H9 (cell line): ENCODE measurements around the gene ZMIZ1. TPM values are rescaled to one million over a fixed set of nuclear protein-coding genes. Genes with fewer than 3 reads are reported as not detected.

ENCODE experiments used
- DNase-seq: peaks from one replicate; pipeline ENCODE4 v3.0.0-alpha.2; 2017
- H2AFZ ChIP-seq: one replicate; pipeline ENCODE4 v1.6.1; 2013; ENCODE audit warnings: mild to moderate bottlenecking, low read length, control low read depth, moderate library complexity
- H2AK5ac ChIP-seq: 2 replicates; pipeline ENCODE4 v1.6.1; 2013; ENCODE audit warnings: low read length, control low read depth, mixed read lengths; ENCODE audit not compliant: insufficient read length
- H2BK120ac ChIP-seq: one replicate; pipeline ENCODE4 v1.6.1; 2013; ENCODE audit warnings: low read depth, mild to moderate bottlenecking, low read length, control low read depth, inconsistent platforms; ENCODE audit not compliant: poor library complexity, severe bottlenecking
- H2BK12ac ChIP-seq: 2 replicates; pipeline ENCODE4 v1.6.1; 2013; ENCODE audit warnings: low read length, control low read depth, mixed read lengths, low read depth; ENCODE audit not compliant: insufficient read length
- H2BK15ac ChIP-seq: 2 replicates; pipeline ENCODE4 v1.6.1; 2013; ENCODE audit warnings: low read depth, low read length, control low read depth
- H2BK20ac ChIP-seq: one replicate; pipeline ENCODE4 v1.6.1; 2013; ENCODE audit warnings: low read depth, mild to moderate bottlenecking, low read length, control low read depth, inconsistent platforms; ENCODE audit not compliant: poor library complexity, severe bottlenecking
- H2BK5ac ChIP-seq: 2 replicates; pipeline ENCODE4 v1.6.1; 2013; ENCODE audit warnings: low read length, control low read depth, mixed read lengths; ENCODE audit not compliant: insufficient read length
- H3K14ac ChIP-seq: 2 replicates; pipeline ENCODE4 v1.6.1; 2013; ENCODE audit warnings: low read length, control low read depth; ENCODE audit not compliant: insufficient read depth
- H3K18ac ChIP-seq: 2 replicates; pipeline ENCODE4 v1.6.1; 2013; ENCODE audit warnings: low read depth, mild to moderate bottlenecking, mixed read lengths, low read length, control low read depth; ENCODE audit not compliant: insufficient read length
- H3K23ac ChIP-seq: 2 replicates; pipeline ENCODE4 v1.6.1; 2013; ENCODE audit warnings: low read length, control low read depth, mixed read lengths, low read depth; ENCODE audit not compliant: insufficient read length
- H3K23me2 ChIP-seq: 2 replicates; pipeline ENCODE4 v1.6.1; 2013; ENCODE audit warnings: low read depth, mild to moderate bottlenecking, mixed read lengths, low read length, control low read depth; ENCODE audit not compliant: insufficient read length, poor library complexity, severe bottlenecking
- H3K27ac ChIP-seq: 2 replicates; pipeline ENCODE4 v1.5.1; 2013; ENCODE audit warnings: low read length, control low read depth, mixed read lengths, low read depth; ENCODE audit not compliant: insufficient read length
- H3K27me3 ChIP-seq: 2 replicates; pipeline ENCODE4 v1.6.1; 2013; ENCODE audit warnings: low read length, control low read depth, inconsistent platforms; ENCODE audit not compliant: insufficient read depth
- H3K4ac ChIP-seq: 2 replicates; pipeline ENCODE4 v1.6.1; 2013; ENCODE audit warnings: low read depth, mild to moderate bottlenecking, control low read depth, inconsistent platforms, low read length, moderate library complexity
- H3K4me1 ChIP-seq: 2 replicates; pipeline ENCODE4 v1.6.1; 2013; ENCODE audit warnings: low read length, control low read depth, inconsistent platforms; ENCODE audit not compliant: insufficient read depth
- H3K4me2 ChIP-seq: 2 replicates; pipeline ENCODE4 v1.6.1; 2013; ENCODE audit warnings: low read length, control low read depth, mixed read lengths; ENCODE audit not compliant: insufficient read length, insufficient read depth
- H3K56ac ChIP-seq: 2 replicates; pipeline ENCODE4 v1.6.1; 2013; ENCODE audit warnings: low read depth, mild to moderate bottlenecking, mixed read lengths, low read length, control low read depth; ENCODE audit not compliant: insufficient read length
- H3K79me1 ChIP-seq: 2 replicates; pipeline ENCODE4 v1.6.1; 2013; ENCODE audit warnings: low read depth, mild to moderate bottlenecking, moderate library complexity, low read length, control low read depth, inconsistent platforms; ENCODE audit not compliant: insufficient read depth, poor library complexity, severe bottlenecking
- H3K79me2 ChIP-seq: 2 replicates; pipeline ENCODE4 v1.6.1; 2013; ENCODE audit warnings: low read length, control low read depth, inconsistent platforms; ENCODE audit not compliant: insufficient read depth
- H3K9ac ChIP-seq: 2 replicates; pipeline ENCODE4 v1.6.1; 2013; ENCODE audit warnings: low read length, control low read depth, mixed read lengths; ENCODE audit not compliant: insufficient read length; ENCODE audit errors: extremely low read depth
- H3K9me3 ChIP-seq: one replicate; pipeline ENCODE4 v1.6.1; 2013; ENCODE audit warnings: low read depth, low read length, inconsistent platforms; ENCODE audit not compliant: control insufficient read depth
- H3T11ph ChIP-seq: one replicate; pipeline ENCODE4 v1.6.1; 2013; ENCODE audit warnings: mild to moderate bottlenecking, low read length, control low read depth, inconsistent platforms
- H4K20me1 ChIP-seq: one replicate; pipeline ENCODE4 v1.6.1; 2013; ENCODE audit not compliant: control insufficient read depth, insufficient read length, insufficient read depth
- H4K5ac ChIP-seq: 2 replicates; pipeline ENCODE4 v1.6.1; 2013; ENCODE audit warnings: low read depth, mild to moderate bottlenecking, mixed read lengths, low read length, control low read depth; ENCODE audit not compliant: insufficient read length
- H4K8ac ChIP-seq: replicated peaks from 2 replicates; pipeline ENCODE4 v1.6.1; 2013; ENCODE audit warnings: low read length, control low read depth, mixed read lengths, low read depth; ENCODE audit not compliant: insufficient read length
- H4K91ac ChIP-seq: 2 replicates; pipeline ENCODE4 v1.6.1; 2013; ENCODE audit warnings: low read depth, mild to moderate bottlenecking, moderate library complexity, mixed read lengths, low read length, control low read depth; ENCODE audit not compliant: insufficient read length
- H3K27ac Mint-ChIP-seq, 3 experiments: 2 replicates in 2 of 3; 3 replicates in 1 of 3; pipeline ENCODE4 v1.8.0; 2020 to 2021; ENCODE audit warnings: mixed read lengths in 3 of 3, mild to moderate bottlenecking in 1 of 3, moderate library complexity in 1 of 3
- H3K27me3 Mint-ChIP-seq: 2 replicates; pipeline ENCODE4 v1.8.0; 2021; ENCODE audit warnings: low read depth, mild to moderate bottlenecking, moderate library complexity, mixed read lengths
- H3K36me3 Mint-ChIP-seq, 3 experiments: 2 replicates in 2 of 3; 3 replicates in 1 of 3; pipeline ENCODE4 v1.8.0; 2020 to 2021; ENCODE audit warnings: low read depth in 3 of 3, mixed read lengths in 3 of 3; ENCODE audit not compliant: insufficient read depth in 1 of 3
- H3K4me1 Mint-ChIP-seq, 2 experiments: 2 replicates each; pipeline ENCODE4 v1.8.0; 2020; ENCODE audit warnings: mixed read lengths in 2 of 2
- H3K4me3 Mint-ChIP-seq, 2 experiments: 2 replicates in 1 of 2; 3 replicates in 1 of 2; pipeline ENCODE4 v1.8.0; 2020 to 2021; ENCODE audit warnings: mild to moderate bottlenecking in 2 of 2, mixed read lengths in 2 of 2, moderate library complexity in 1 of 2
- H3K9me3 Mint-ChIP-seq, 2 experiments: 2 replicates in 1 of 2; 3 replicates in 1 of 2; pipeline ENCODE4 v1.8.0; 2020; ENCODE audit warnings: mild to moderate bottlenecking in 2 of 2, mixed read lengths in 2 of 2, moderate library complexity in 1 of 2
- WGBS: extraction: QIAGEN DNeasy Blood & Tissue Kit; methylation state at CpG from one replicate; pipeline ENCODE4 v1.1.7; 2013; ENCODE audit warnings: missing lambda C conversion rate, low lambda C conversion rate, mixed read lengths; ENCODE audit not compliant: insufficient read length; ENCODE audit errors: extremely low coverage; 5-methylcytosine and 5-hydroxymethylcytosine counted together
- total RNA-seq: library from RNA; stranded (reverse); gene quantifications from 2 replicates; pipeline ENCODE4 v1.2.1, GENCODE V29; 2021
- TF ChIP-seq, protein P1 (sequence below): fragments of 200-600 bp; sonication (generic); conservative IDR thresholded peaks from 3 replicates; pipeline ENCODE4 v1.8.0; 2021; ENCODE audit warnings: antibody characterized with exemption, mild to moderate bottlenecking

ZMIZ1 gene
- total RNA-seq, 1 experiment from 2014 or later = 36.9 TPM

DNA sequence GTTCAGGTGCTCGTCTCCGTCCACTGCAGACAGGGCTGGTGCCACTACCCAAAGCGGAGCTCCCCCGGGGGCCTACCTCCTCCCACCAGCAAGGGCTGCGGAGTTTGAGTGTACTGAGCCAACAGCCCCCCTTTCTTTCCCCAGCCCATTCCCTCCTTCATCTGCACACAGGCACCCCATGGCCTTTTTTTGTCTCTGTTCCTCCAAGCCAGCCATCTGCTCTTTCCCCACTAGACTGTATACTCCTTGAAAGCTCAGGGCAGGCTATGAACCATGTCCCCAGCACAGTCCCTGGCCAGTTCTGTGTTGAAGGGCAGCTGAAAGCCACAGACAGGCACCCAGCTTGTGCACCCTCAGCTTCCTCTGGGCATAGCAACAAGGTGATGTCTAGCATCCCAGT lies 99.4 kb downstream of the ZMIZ1 start:
- no peak overlapping the region; a peak in 1 of 5 replicates for H3K4me3 Mint-ChIP-seq
- no peak overlapping the region for H3K56ac ChIP-seq
- no peak overlapping the region for H3T11ph ChIP-seq
- no peak overlapping the region for H3K18ac ChIP-seq
- no peak overlapping the region for H3K4ac ChIP-seq
- peak overlapping the region; percentile 16 for H3K14ac ChIP-seq
- H3K27me3 ChIP-seq = no peaks in the 10 kb centered on the region
- no peak overlapping the region for H2AFZ ChIP-seq
- no peak overlapping the region for H3K23ac ChIP-seq
- TF ChIP-seq, protein P1, sequence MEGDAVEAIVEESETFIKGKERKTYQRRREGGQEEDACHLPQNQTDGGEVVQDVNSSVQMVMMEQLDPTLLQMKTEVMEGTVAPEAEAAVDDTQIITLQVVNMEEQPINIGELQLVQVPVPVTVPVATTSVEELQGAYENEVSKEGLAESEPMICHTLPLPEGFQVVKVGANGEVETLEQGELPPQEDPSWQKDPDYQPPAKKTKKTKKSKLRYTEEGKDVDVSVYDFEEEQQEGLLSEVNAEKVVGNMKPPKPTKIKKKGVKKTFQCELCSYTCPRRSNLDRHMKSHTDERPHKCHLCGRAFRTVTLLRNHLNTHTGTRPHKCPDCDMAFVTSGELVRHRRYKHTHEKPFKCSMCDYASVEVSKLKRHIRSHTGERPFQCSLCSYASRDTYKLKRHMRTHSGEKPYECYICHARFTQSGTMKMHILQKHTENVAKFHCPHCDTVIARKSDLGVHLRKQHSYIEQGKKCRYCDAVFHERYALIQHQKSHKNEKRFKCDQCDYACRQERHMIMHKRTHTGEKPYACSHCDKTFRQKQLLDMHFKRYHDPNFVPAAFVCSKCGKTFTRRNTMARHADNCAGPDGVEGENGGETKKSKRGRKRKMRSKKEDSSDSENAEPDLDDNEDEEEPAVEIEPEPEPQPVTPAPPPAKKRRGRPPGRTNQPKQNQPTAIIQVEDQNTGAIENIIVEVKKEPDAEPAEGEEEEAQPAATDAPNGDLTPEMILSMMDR = no peak
- no peaks in the 10 kb centered on the region for H3K9me3 Mint-ChIP-seq
- no CpG with 5 or more reads among the region's 5 CpGs for WGBS
- no peaks in the 10 kb centered on the region for H3K23me2 ChIP-seq
- H2BK12ac ChIP-seq = no peak overlapping the region
- DNase-seq = no peak
- no peak overlapping the region for H2BK5ac ChIP-seq
- H3K79me1 ChIP-seq = no peaks in the 10 kb centered on the region
- no peaks in the 10 kb centered on the region for H3K79me2 ChIP-seq
- H3K4me1 Mint-ChIP-seq = peaks cover 29 to 33% of the 10 kb centered on the region in 2 experiments
- no peak overlapping the region for H4K5ac ChIP-seq
- no peaks in the 10 kb centered on the region for H4K20me1 ChIP-seq
- H3K27ac ChIP-seq = no peak overlapping the region
- H3K9me3 ChIP-seq = no peaks in the 10 kb centered on the region
- H3K27ac Mint-ChIP-seq = peak overlapping the region; percentile 62 to 75 (median 70); a peak in 2 of 7 replicates
- no peak overlapping the region for H3K9ac ChIP-seq
- H2BK15ac ChIP-seq = no peak overlapping the region
- peaks cover 3% of the 10 kb centered on the region; the same call in 1 of the 2 replicates for H3K4me1 ChIP-seq
- H4K91ac ChIP-seq = no peak overlapping the region
- H2BK20ac ChIP-seq = no peak overlapping the region
- H3K4me2 ChIP-seq = no peak overlapping the region
- no peak overlapping the region for H2AK5ac ChIP-seq
- H4K8ac ChIP-seq = no peak overlapping the region
- no peak overlapping the region for H2BK120ac ChIP-seq
- H3K27me3 Mint-ChIP-seq = no peaks in the 10 kb centered on the region
- peaks cover 2 to 14% (median 4%) of the 10 kb centered on the region in 3 experiments; a peak in 5 of 7 replicates for H3K36me3 Mint-ChIP-seq
